H1 (cell line): Measurements from ENCODE around the gene NR2F2. TPM values are rescaled to one million over a fixed set of nuclear protein-coding genes. Genes with fewer than 3 reads are reported as not detected.

Experiments
- CTCF ChIA-PET: fragments of 300-600 bp; sonication (Branson Sonifier 250); formaldehyde crosslinking; loops from one replicate; lab custom pipeline; 2021; ENCODE audit not compliant: partially characterized antibody; lab: Charles Lee
- POLR2A ChIA-PET: fragments of 300-600 bp; sonication (Branson Sonifier 250); formaldehyde crosslinking; loops from one replicate; lab custom pipeline; 2021; ENCODE audit warnings: inconsistent platforms; ENCODE audit not compliant: partially characterized antibody; lab: Charles Lee
- DNase-seq, 2 experiments: peaks; one replicate each; pipeline versions ENCODE4 v3.0.0 to v3.0.0-alpha.2; 2010 to 2022; ENCODE audit warnings: low spot score in 2 of 2, low read depth in 1 of 2, mixed read lengths in 1 of 2
- FAIRE-seq: peaks from 2 replicates; lab custom pipeline; 2011; peaks lifted over from hg19 to GRCh38; lab: Jason Lieb, UNC
- H2AFZ ChIP-seq: 2 replicates; pipeline ENCODE4 v1.8.1; 2012; ENCODE audit warnings: low read length, inconsistent platforms
- H2AK5ac ChIP-seq: 2 replicates; pipeline ENCODE4 v1.6.1; 2013; ENCODE audit warnings: low read depth, low read length
- H2BK120ac ChIP-seq: replicated peaks from 2 replicates; pipeline ENCODE3; 2013; ENCODE audit warnings: low read depth, low read length, inconsistent platforms
- H2BK12ac ChIP-seq: 2 replicates; pipeline ENCODE4 v1.6.1; 2013; ENCODE audit warnings: low read depth, low read length
- H2BK15ac ChIP-seq: 2 replicates; pipeline ENCODE4 v1.6.1; 2013; ENCODE audit warnings: low read length
- H2BK20ac ChIP-seq: 2 replicates; pipeline ENCODE4 v1.6.1; 2013; ENCODE audit warnings: low read length
- H2BK5ac ChIP-seq: 2 replicates; pipeline ENCODE4 v1.6.1; 2013; ENCODE audit warnings: low read depth, low read length
- H3K14ac ChIP-seq: 2 replicates; pipeline ENCODE4 v1.6.1; 2013; ENCODE audit warnings: inconsistent platforms; ENCODE audit not compliant: insufficient read length
- H3K18ac ChIP-seq: 2 replicates; pipeline ENCODE4 v1.6.1; 2013; ENCODE audit warnings: low read length; ENCODE audit errors: extremely low read depth
- H3K23ac ChIP-seq: 2 replicates; pipeline ENCODE4 v1.6.1; 2013; ENCODE audit warnings: inconsistent platforms; ENCODE audit not compliant: insufficient read length
- H3K23me2 ChIP-seq: 2 replicates; pipeline ENCODE4 v1.6.1; 2013; ENCODE audit warnings: low read depth, low read length
- H3K27ac ChIP-seq: 2 replicates; pipeline ENCODE4 v1.6.1; 2011; ENCODE audit warnings: low read depth, low read length, inconsistent platforms
- H3K27me3 ChIP-seq, 4 experiments: replicated peaks in 1 of 4; 1 replicate in 1 of 4; 2 replicates in 3 of 4; pipeline versions ENCODE4 v1.6.1 to v1.8.1; 2011 to 2013; ENCODE audit warnings: low read length in 3 of 4, mild to moderate bottlenecking in 3 of 4, inconsistent platforms in 2 of 4, mixed read lengths in 2 of 4, moderate library complexity in 1 of 4; ENCODE audit not compliant: control insufficient read depth in 3 of 4, insufficient read depth in 3 of 4; ENCODE audit errors: extremely low read depth in 1 of 4
- H3K36me3 ChIP-seq, 4 experiments: 2 replicates each; pipeline versions ENCODE4 v1.6.1 to v1.8.1; 2011 to 2013; ENCODE audit warnings: mild to moderate bottlenecking in 4 of 4, low read length in 3 of 4, moderate library complexity in 2 of 4, control low read depth in 1 of 4, inconsistent platforms in 1 of 4; ENCODE audit not compliant: insufficient read depth in 4 of 4, control insufficient read depth in 2 of 4
- H3K4ac ChIP-seq: replicated peaks from 2 replicates; pipeline ENCODE3; 2013; ENCODE audit warnings: low read length, low read depth, mixed read lengths, inconsistent platforms; ENCODE audit not compliant: insufficient read length
- H3K4me1 ChIP-seq, 4 experiments: replicated peaks in 1 of 4; 1 replicate in 1 of 4; 2 replicates in 3 of 4; pipeline versions ENCODE4 v1.6.1 to v1.8.1; 2011 to 2013; ENCODE audit warnings: low read length in 3 of 4, inconsistent platforms in 2 of 4, mixed read lengths in 1 of 4; ENCODE audit not compliant: insufficient read depth in 4 of 4, control insufficient read depth in 3 of 4
- H3K4me2 ChIP-seq, 2 experiments: 2 replicates each; pipeline versions ENCODE4 v1.6.1 to v1.8.1; 2011 to 2013; ENCODE audit warnings: low read depth in 2 of 2, low read length in 2 of 2, control low read depth in 1 of 2, inconsistent platforms in 1 of 2, mild to moderate bottlenecking in 1 of 2; ENCODE audit not compliant: insufficient read depth in 1 of 2
- H3K4me3 ChIP-seq, 4 experiments: fragments of 200-600, 300-600 bp in 1 of 4; sonication (generic), shearing (Covaris generic), sonication (Bioruptor Twin) in 1 of 4; 2 replicates each; pipeline versions ENCODE4 v1.5.1 to v1.8.1; 2011 to 2016; ENCODE audit warnings: low read length in 4 of 4, low read depth in 3 of 4, control low read depth in 2 of 4, inconsistent platforms in 2 of 4, mild to moderate bottlenecking in 2 of 4, mixed read lengths in 1 of 4, moderate library complexity in 1 of 4; ENCODE audit not compliant: insufficient read depth in 2 of 4; ENCODE audit errors: extremely low read depth in 1 of 4
- H3K56ac ChIP-seq: replicated peaks from 2 replicates; pipeline ENCODE3; 2013; ENCODE audit warnings: low read depth, mild to moderate bottlenecking, mixed read lengths, low read length, inconsistent platforms; ENCODE audit not compliant: insufficient read length
- H3K79me1 ChIP-seq: 2 replicates; pipeline ENCODE4 v1.6.1; 2013; ENCODE audit warnings: low read depth, low read length, control low read depth
- H3K79me2 ChIP-seq, 2 experiments: 2 replicates each; pipeline versions ENCODE4 v1.6.1 to v1.8.1; 2012 to 2013; ENCODE audit warnings: low read length in 2 of 2, mild to moderate bottlenecking in 2 of 2, inconsistent platforms in 1 of 2; ENCODE audit not compliant: insufficient read depth in 2 of 2, control insufficient read depth in 1 of 2
- H3K9ac ChIP-seq, 4 experiments: replicated peaks in 1 of 4; 1 replicate in 1 of 4; 2 replicates in 3 of 4; pipeline versions ENCODE4 v1.6.1 to v1.8.1; 2011 to 2013; ENCODE audit warnings: low read depth in 3 of 4, low read length in 3 of 4, control low read depth in 2 of 4, mild to moderate bottlenecking in 2 of 4, moderate library complexity in 2 of 4, inconsistent platforms in 1 of 4; ENCODE audit errors: extremely low read depth in 1 of 4
- H3K9me3 ChIP-seq, 2 experiments: 2 replicates each; pipeline versions ENCODE4 v1.6.1 to v1.8.1; 2012 to 2013; ENCODE audit warnings: mild to moderate bottlenecking in 2 of 2, moderate library complexity in 2 of 2, control low read depth in 1 of 2, inconsistent platforms in 1 of 2, low read depth in 1 of 2, low read length in 1 of 2, mixed read lengths in 1 of 2; ENCODE audit not compliant: insufficient read depth in 2 of 2
- H4K20me1 ChIP-seq, 2 experiments: replicated peaks in 1 of 2; 2 replicates each; pipeline versions ENCODE3 to v1.8.1; 2011 to 2013; ENCODE audit warnings: inconsistent platforms in 2 of 2, low read length in 2 of 2, mild to moderate bottlenecking in 1 of 2; ENCODE audit not compliant: insufficient read depth in 2 of 2, control insufficient read depth in 1 of 2
- H4K5ac ChIP-seq: 2 replicates; pipeline ENCODE4 v1.6.1; 2013; ENCODE audit warnings: low read length, low read depth, mixed read lengths, inconsistent platforms; ENCODE audit not compliant: insufficient read length
- H4K8ac ChIP-seq: 2 replicates; pipeline ENCODE4 v1.8.0; 2013; ENCODE audit warnings: mild to moderate bottlenecking, moderate library complexity, low read length, inconsistent platforms; ENCODE audit not compliant: insufficient read depth; ENCODE audit errors: extremely low read depth
- H4K91ac ChIP-seq: replicated peaks from 2 replicates; pipeline ENCODE3; 2013; ENCODE audit warnings: low read length, mixed read lengths, inconsistent platforms; ENCODE audit not compliant: insufficient read length
- BACH1 ChIP-seq: IDR thresholded peaks from 2 replicates; pipeline ENCODE4 v1.6.1; 2012; ENCODE audit warnings: low read length, improper control_type of control experiment
- CBX8 ChIP-seq: fragments of 300-800, 300-1000 bp; sonication (generic); IDR thresholded peaks from 2 replicates; pipeline ENCODE4 v1.7.1; 2016; ENCODE audit warnings: low read depth, low read length, borderline replicate concordance
- CHD2 ChIP-seq: IDR thresholded peaks from 2 replicates; pipeline ENCODE4 v1.6.1; 2012; ENCODE audit warnings: low read length, improper control_type of control experiment
- E2F6 ChIP-seq: IDR thresholded peaks from 2 replicates; pipeline ENCODE4 v1.6.1; 2012; ENCODE audit warnings: inconsistent platforms
- GABPA ChIP-seq: IDR thresholded peaks from 2 replicates; pipeline ENCODE4 v1.6.1; 2011; ENCODE audit warnings: mild to moderate bottlenecking, low read length, moderate library complexity, borderline replicate concordance; ENCODE audit not compliant: insufficient read depth
- POLR2A ChIP-seq, 2 experiments: IDR thresholded peaks; 1 replicate in 1 of 2; 2 replicates in 1 of 2; pipeline ENCODE4 v1.6.1; 2011; ENCODE audit warnings: low read depth in 2 of 2, low read length in 2 of 2, mild to moderate bottlenecking in 2 of 2; ENCODE audit errors: control extremely low read depth in 1 of 2
- POLR2AphosphoS5 ChIP-seq: IDR thresholded peaks from 2 replicates; pipeline ENCODE4 v1.6.1; 2011; ENCODE audit warnings: low read depth, low read length
- RNF2 ChIP-seq: fragments of 200-900, 300-1000 bp; sonication (generic); IDR thresholded peaks from 2 replicates; pipeline ENCODE4 v1.7.1; 2016; ENCODE audit warnings: borderline replicate concordance, low read depth, mild to moderate bottlenecking, antibody characterized with exemption, low read length; ENCODE audit not compliant: poor library complexity, severe bottlenecking; ENCODE audit errors: missing control alignments
- SIX5 ChIP-seq: IDR thresholded peaks from 2 replicates; pipeline ENCODE4 v1.6.1; 2011; ENCODE audit warnings: mild to moderate bottlenecking, low read depth, low read length
- SP1 ChIP-seq: IDR thresholded peaks from 2 replicates; pipeline ENCODE4 v1.6.1; 2011; ENCODE audit warnings: low read depth, low read length
- TAF7 ChIP-seq: optimal IDR thresholded peaks from 2 replicates; pipeline ENCODE3; 2011; ENCODE audit warnings: low read depth, mild to moderate bottlenecking, inconsistent platforms, low read length, moderate library complexity, borderline replicate concordance
- WGBS, 2 experiments: shearing (Covaris generic) in 1 of 2; methylation state at CpG; one replicate each; pipeline versions ENCODE4 v1.1.6 to v1.1.7; 2013 to 2015; ENCODE audit warnings: low lambda C conversion rate in 2 of 2, mixed read lengths in 2 of 2, inconsistent platforms in 1 of 2, low coverage in 1 of 2, missing lambda C conversion rate in 1 of 2; ENCODE audit not compliant: insufficient replicate concordance in 2 of 2, insufficient coverage in 1 of 2, insufficient read length in 1 of 2; ENCODE audit errors: extremely low coverage in 1 of 2, missing lambda C conversion rate in 1 of 2; 5-methylcytosine and 5-hydroxymethylcytosine counted together
- polyA plus RNA-seq, 7 experiments: library from polyadenylated mRNA; depleted of rRNA in 3 of 7; stranded (reverse) in 5 of 7; unstranded in 2 of 7; fragments of >200 nt in 5 of 7; fragments of 200-250 nt in 2 of 7; gene quantifications; 1 replicate in 5 of 7; 2 replicates in 1 of 7; 4 replicates in 1 of 7; pipeline versions ENCODE4 v1.2.1 to v1.2.3, GENCODE V29; 2011 to 2013; ENCODE audit warnings: missing spikeins in 2 of 7, mixed read lengths in 2 of 7
- total RNA-seq: library from RNA; stranded (reverse); fragmentation: NEBNext Ultra II Directional; extraction: Animal tissue kit (Norgen Biotek cat#: 25700); gene quantifications from 2 replicates; pipeline ENCODE4 v1.2.1, GENCODE V29; 2021

The NR2F2 gene
- total and polyA plus RNA-seq, 2 of the 8 experiments (the other 6 are each of a cell fraction or from before 2014, with no cell fraction given) = 0.03 TPM; not detected in 1

GRCh38 chr15:96326328-96327154 is 4.0 kb upstream of the NR2F2 start:
- H3K18ac ChIP-seq = no peak overlapping the region
- H3K4me2 ChIP-seq = peak overlapping the region; percentile 55 to 62
- no peak for FAIRE-seq
- TF ChIP-seq POLR2A (IDR thresholded peaks at IDR 0.05; ENCODE audit: control extremely low read depth in 1 of 2, low read depth in 2 of 2, low read length in 2 of 2) (no peak), CBX8 (0 out of 2 replicates have a peak, but pooled peaks have one; percentile 29), RNF2 (peak; percentile 75), BACH1 (no peak), SIX5 (no peak), TAF7 (no peak), POLR2AphosphoS5 (no peak), SP1 (no peak), E2F6 (no peak), GABPA (no peak), CHD2 (no peak)

More at GRCh38 chr15:96326328-96327154, 4.0 kb upstream of the NR2F2 start:
- no peak overlapping the region for H2BK5ac ChIP-seq
- no peak overlapping the region for H3K4ac ChIP-seq
- H3K36me3 ChIP-seq = no peaks in the 10 kb centered on the region; a peak in 1 of 8 replicates
- no peak overlapping the region for H3K56ac ChIP-seq
- 3% methylated on average over 36 of the region's 36 CpGs; no CpG with 5 or more reads in 1 of the 2 experiments for WGBS, 2 experiments
- no peak overlapping the region for H3K27ac ChIP-seq
- H3K9ac ChIP-seq = no peak overlapping the region; a peak in 1 of 7 replicates
- ChIA-PET POLR2A (interaction anchor here (0.7 to 1.4 kb wide), 3 partner anchors 10 to 28 kb away, joined by 3 to 6 read pairs (median 3); no protein-coding TSS in a partner anchor), CTCF (interaction anchor here (0.6 to 4.4 kb wide), 29 partner anchors 10 to 1648 kb away, joined by 3 to 59 read pairs (median 5); no protein-coding TSS in a partner anchor)
- no peak for DNase-seq
- peaks cover 0 to 9% of the 10 kb centered on the region in 2 experiments for H4K20me1 ChIP-seq
- H3K4me3 ChIP-seq = peak overlapping the region; percentile 12 to 55 (median 20); a peak in 5 of 8 replicates
- no peak overlapping the region for H4K91ac ChIP-seq
- no peaks in the 10 kb centered on the region for H3K79me2 ChIP-seq
- no peaks in the 10 kb centered on the region for H3K9me3 ChIP-seq
- H3K79me1 ChIP-seq = no peaks in the 10 kb centered on the region
- 0 out of 2 replicates have a peak overlapping the region, but pooled peaks have one; percentile 3 for H2BK20ac ChIP-seq
- H4K5ac ChIP-seq = no peak overlapping the region
- peaks cover 68 to 94% (median 87%) of the 10 kb centered on the region in 4 experiments for H3K27me3 ChIP-seq
- peaks cover 10 to 34% (median 18%) of the 10 kb centered on the region in 4 experiments for H3K4me1 ChIP-seq
- no peak overlapping the region for H3K23ac ChIP-seq
- H4K8ac ChIP-seq = no peak overlapping the region
- H2BK15ac ChIP-seq = no peak overlapping the region
- no peak overlapping the region; the same call in 1 of the 2 replicates for H2BK12ac ChIP-seq
- no peak overlapping the region for H3K14ac ChIP-seq
- no peak overlapping the region for H2BK120ac ChIP-seq
- H2AFZ ChIP-seq = no peak overlapping the region
- peaks cover 4% of the 10 kb centered on the region; the same call in 1 of the 2 replicates for H3K23me2 ChIP-seq
- H2AK5ac ChIP-seq = no peak overlapping the region
